HepG2 (cell line): Measurements from ENCODE around the gene VSIG10L2. TPM values are rescaled to one million over a fixed set of nuclear protein-coding genes. Genes with fewer than 3 reads are reported as not detected.

ENCODE experiments used
- CHCHD3 ChIP-seq: sonication (generic); formaldehyde crosslinking; IDR thresholded peaks from 2 replicates; pipeline ENCODE4 v1.8.0; 2022; ENCODE audit warnings: mild to moderate bottlenecking, missing genetic modification reagents, moderate library complexity
- DMAP1 ChIP-seq: IDR thresholded peaks from 2 replicates; pipeline ENCODE4 v1.6.1; 2016
- FOXM1 ChIP-seq: sonication (generic); formaldehyde crosslinking; IDR thresholded peaks from 2 replicates; pipeline ENCODE4 v1.5.0; 2020; ENCODE audit warnings: missing genetic modification reagents
- GATA4 ChIP-seq: sonication (generic); IDR thresholded peaks from 2 replicates; pipeline ENCODE4 v1.6.1; 2016; ENCODE audit warnings: antibody characterized with exemption, low read depth, borderline replicate concordance
- MEIS2 ChIP-seq: sonication (generic); formaldehyde crosslinking; IDR thresholded peaks from 2 replicates; pipeline ENCODE4 v1.9.0; 2021; ENCODE audit warnings: mild to moderate bottlenecking, missing genetic modification reagents
- POGZ ChIP-seq: sonication (generic); formaldehyde crosslinking; IDR thresholded peaks from 2 replicates; pipeline ENCODE4 v1.4.0; 2020; ENCODE audit warnings: mild to moderate bottlenecking, missing genetic modification reagents
- PPARG ChIP-seq: conservative IDR thresholded peaks from 2 replicates; pipeline ENCODE4 v1.6.1; 2016; ENCODE audit warnings: missing biosample characterization, missing genetic modification reagents
- RFX5 ChIP-seq: IDR thresholded peaks from 2 replicates; pipeline ENCODE4 v1.6.1; 2011; ENCODE audit warnings: low read depth, low read length, improper control_type of control experiment
- RXRB ChIP-seq: IDR thresholded peaks from 2 replicates; pipeline ENCODE4 v1.6.1; 2016; ENCODE audit warnings: borderline replicate concordance, missing genetic modification reagents, missing compliant biosample characterization
- SMAD9 ChIP-seq: sonication (generic); formaldehyde crosslinking; IDR thresholded peaks from 2 replicates; pipeline ENCODE4 v1.5.1; 2020; ENCODE audit warnings: mild to moderate bottlenecking, missing genetic modification reagents
- SP140L ChIP-seq: sonication (generic); formaldehyde crosslinking; IDR thresholded peaks from 2 replicates; pipeline ENCODE4 v1.4.0; 2020; ENCODE audit warnings: missing genetic modification reagents, borderline replicate concordance
- ZC3H4 ChIP-seq: sonication (generic); formaldehyde crosslinking; IDR thresholded peaks from 2 replicates; pipeline ENCODE4 v1.4.0; 2020; ENCODE audit warnings: missing genetic modification reagents, borderline replicate concordance
- ZEB1 ChIP-seq: IDR thresholded peaks from 2 replicates; pipeline ENCODE4 v1.6.1; 2012; ENCODE audit warnings: mild to moderate bottlenecking, low read depth, inconsistent platforms; ENCODE audit not compliant: insufficient replicate concordance
- ZNF24 ChIP-seq: fragments of 450-650 bp; IDR thresholded peaks from 2 replicates; pipeline ENCODE4 v1.6.1; 2017; ENCODE audit warnings: antibody characterized with exemption, mild to moderate bottlenecking
- ZNF296 ChIP-seq: sonication (generic); formaldehyde crosslinking; conservative IDR thresholded peaks from 2 replicates; pipeline ENCODE4 v1.5.0; 2020; ENCODE audit warnings: mild to moderate bottlenecking, missing genetic modification reagents
- ZNF546 ChIP-seq: sonication (generic); formaldehyde crosslinking; conservative IDR thresholded peaks from 2 replicates; pipeline ENCODE4 v1.8.1; 2023; ENCODE audit warnings: mild to moderate bottlenecking, missing genetic modification reagents
- ZNF567 ChIP-seq: sonication (generic); formaldehyde crosslinking; IDR thresholded peaks from 2 replicates; pipeline ENCODE4 v1.8.1; 2023; ENCODE audit warnings: mild to moderate bottlenecking, missing genetic modification reagents, borderline replicate concordance
- polyA plus RNA-seq, 8 experiments: library from polyadenylated mRNA; depleted of rRNA in 3 of 8; stranded (reverse) in 7 of 8; unstranded in 1 of 8; fragments of >200 nt; fragmentation: Illumina TruSeq in 4 of 8; extraction: Trizol in 4 of 8; gene quantifications; 2 replicates each; pipeline versions ENCODE4 v1.2.1 to v1.2.3, GENCODE V29; 2011 to 2016; ENCODE audit warnings: low read depth in 4 of 8, missing spikeins in 1 of 8, mixed read lengths in 1 of 8; ENCODE audit not compliant: insufficient read depth in 1 of 8
- total RNA-seq, 5 experiments: library from RNA; depleted of rRNA; stranded (reverse); fragments of >200 nt; fragmentation: Illumina TruSeq; extraction: Trizol; gene quantifications; 2 replicates each; pipeline ENCODE4 v1.2.3, GENCODE V29; 2016; ENCODE audit warnings: low read depth in 1 of 5
- TF ChIP-seq, protein P1 (sequence below): sonication (generic); IDR thresholded peaks from 2 replicates; pipeline ENCODE4 v1.6.1; 2016; ENCODE audit warnings: low read depth, borderline replicate concordance
- TF ChIP-seq, protein P2 (sequence below): IDR thresholded peaks from 2 replicates; pipeline ENCODE4 v1.6.1; 2016; ENCODE audit warnings: low read depth, borderline replicate concordance
- TF ChIP-seq, protein P3 (sequence below): sonication (generic); formaldehyde crosslinking; IDR thresholded peaks from 2 replicates; pipeline ENCODE4 v1.4.0; 2020; ENCODE audit warnings: mild to moderate bottlenecking, missing genetic modification reagents
- TF ChIP-seq, protein P4 (sequence below): IDR thresholded peaks from 2 replicates; pipeline ENCODE4 v1.6.1; 2016; ENCODE audit warnings: missing compliant biosample characterization, missing genetic modification reagents, borderline replicate concordance
- TF ChIP-seq, protein P5 (sequence below): sonication (generic); formaldehyde crosslinking; IDR thresholded peaks from 2 replicates; pipeline ENCODE4 v1.8.1; 2023; ENCODE audit warnings: mild to moderate bottlenecking, missing genetic modification reagents, borderline replicate concordance
- TF ChIP-seq, protein P6 (sequence below): sonication (generic); formaldehyde crosslinking; IDR thresholded peaks from 2 replicates; pipeline ENCODE4 v1.8.0; 2023; ENCODE audit warnings: mild to moderate bottlenecking, missing genetic modification reagents
- TF ChIP-seq, protein P7 (sequence below): sonication (generic); formaldehyde crosslinking; IDR thresholded peaks from 2 replicates; pipeline ENCODE4 v1.4.0; 2020; ENCODE audit warnings: missing genetic modification reagents

VSIG10L2 gene
- total and polyA plus RNA-seq, 2 of the 13 experiments (the other 11 are each of a cell fraction or from before 2014, with no cell fraction given) = 0.21 TPM; not detected in 1

DNA sequence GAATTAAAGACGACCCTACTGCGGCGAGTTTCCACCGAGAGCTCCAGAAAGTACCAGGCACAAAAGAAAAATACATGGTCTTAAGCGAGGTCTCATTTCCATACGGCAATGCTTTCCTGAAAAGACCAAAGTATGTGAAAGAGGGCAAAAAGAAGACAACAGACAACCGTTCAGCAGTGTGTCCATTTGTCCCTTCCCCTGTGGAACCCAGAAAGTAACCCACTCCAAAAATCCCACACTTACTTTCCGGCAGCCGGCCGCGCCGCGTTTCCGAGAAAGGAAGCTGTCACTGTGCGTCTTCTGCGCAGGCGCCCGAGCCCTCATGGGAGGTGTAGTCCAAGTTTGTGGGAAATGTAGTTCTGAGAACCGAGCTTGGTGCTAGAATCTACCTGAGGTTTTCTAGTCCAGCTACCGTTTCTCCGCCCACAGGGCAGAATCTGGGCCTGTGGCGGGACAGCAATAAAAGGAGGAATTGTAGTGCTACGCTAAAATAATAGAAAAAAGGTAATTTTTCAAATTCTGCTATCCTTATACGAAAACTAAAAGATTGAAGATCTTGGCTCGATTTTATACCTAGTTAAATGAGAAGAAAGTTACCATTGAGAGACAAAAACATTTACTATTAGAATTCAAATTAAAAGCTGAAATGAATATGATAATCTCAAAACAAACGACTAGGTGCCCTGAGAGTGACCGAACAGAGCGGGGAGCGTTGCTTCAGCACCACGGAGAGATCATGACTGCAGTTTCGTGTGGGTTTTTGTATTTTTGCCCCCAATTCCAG lies 42.7 kb upstream of the VSIG10L2 start, which contains the start of gene PUS3 (continued):
- TF ChIP-seq ZC3H4 = no peak
- no peak for TF ChIP-seq ZNF546 (CRISPR knock-in tag)
- no peak for TF ChIP-seq GATA4
- TF ChIP-seq CHCHD3 (CRISPR knock-in tag) = no peak
- no peak for TF ChIP-seq ZNF296 (CRISPR knock-in tag)
- TF ChIP-seq, protein P1, sequence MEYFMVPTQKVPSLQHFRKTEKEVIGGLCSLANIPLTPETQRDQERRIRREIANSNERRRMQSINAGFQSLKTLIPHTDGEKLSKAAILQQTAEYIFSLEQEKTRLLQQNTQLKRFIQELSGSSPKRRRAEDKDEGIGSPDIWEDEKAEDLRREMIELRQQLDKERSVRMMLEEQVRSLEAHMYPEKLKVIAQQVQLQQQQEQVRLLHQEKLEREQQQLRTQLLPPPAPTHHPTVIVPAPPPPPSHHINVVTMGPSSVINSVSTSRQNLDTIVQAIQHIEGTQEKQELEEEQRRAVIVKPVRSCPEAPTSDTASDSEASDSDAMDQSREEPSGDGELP = 0 out of 2 replicates have a peak, but pooled peaks have one; percentile 8
- TF ChIP-seq, protein P2, sequence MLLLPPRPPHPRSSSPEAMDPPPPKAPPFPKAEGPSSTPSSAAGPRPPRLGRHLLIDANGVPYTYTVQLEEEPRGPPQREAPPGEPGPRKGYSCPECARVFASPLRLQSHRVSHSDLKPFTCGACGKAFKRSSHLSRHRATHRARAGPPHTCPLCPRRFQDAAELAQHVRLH (CRISPR knock-in tag) = no peak; the same call in 1 of the 2 replicates
- TF ChIP-seq MEIS2 (CRISPR knock-in tag) = peak; percentile 70; the same call in 1 of the 2 replicates
- TF ChIP-seq, protein P3, sequence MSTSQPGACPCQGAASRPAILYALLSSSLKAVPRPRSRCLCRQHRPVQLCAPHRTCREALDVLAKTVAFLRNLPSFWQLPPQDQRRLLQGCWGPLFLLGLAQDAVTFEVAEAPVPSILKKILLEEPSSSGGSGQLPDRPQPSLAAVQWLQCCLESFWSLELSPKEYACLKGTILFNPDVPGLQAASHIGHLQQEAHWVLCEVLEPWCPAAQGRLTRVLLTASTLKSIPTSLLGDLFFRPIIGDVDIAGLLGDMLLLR = no peak
- no peak for TF ChIP-seq RFX5
- no peak; the same call in 1 of the 2 replicates for TF ChIP-seq DMAP1 (CRISPR knock-in tag)
- TF ChIP-seq, protein P4, sequence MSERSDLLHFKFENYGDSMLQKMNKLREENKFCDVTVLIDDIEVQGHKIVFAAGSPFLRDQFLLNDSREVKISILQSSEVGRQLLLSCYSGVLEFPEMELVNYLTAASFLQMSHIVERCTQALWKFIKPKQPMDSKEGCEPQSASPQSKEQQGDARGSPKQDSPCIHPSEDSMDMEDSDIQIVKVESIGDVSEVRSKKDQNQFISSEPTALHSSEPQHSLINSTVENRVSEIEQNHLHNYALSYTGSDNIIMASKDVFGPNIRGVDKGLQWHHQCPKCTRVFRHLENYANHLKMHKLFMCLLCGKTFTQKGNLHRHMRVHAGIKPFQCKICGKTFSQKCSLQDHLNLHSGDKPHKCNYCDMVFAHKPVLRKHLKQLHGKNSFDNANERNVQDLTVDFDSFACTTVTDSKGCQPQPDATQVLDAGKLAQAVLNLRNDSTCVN (CRISPR knock-in tag) = no peak; the same call in 1 of the 2 replicates
- TF ChIP-seq PPARG = 0 out of 2 replicates have a peak, but pooled peaks have one; percentile 9
- no peak; the same call in 1 of the 2 replicates for TF ChIP-seq SMAD9 (CRISPR knock-in tag)
- peak; percentile 28; the same call in 1 of the 2 replicates for TF ChIP-seq POGZ
- no peak for TF ChIP-seq FOXM1
- TF ChIP-seq ZNF24 = no peak
- no peak; the same call in 1 of the 2 replicates for TF ChIP-seq SP140L (CRISPR knock-in tag)
- TF ChIP-seq RXRB (CRISPR knock-in tag) = 0 out of 2 replicates have a peak, but pooled peaks have one; percentile 5
- TF ChIP-seq, protein P5, sequence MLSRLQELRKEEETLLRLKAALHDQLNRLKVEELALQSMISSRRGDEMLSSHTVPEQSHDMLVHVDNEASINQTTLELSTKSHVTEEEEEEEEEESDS (CRISPR knock-in tag) = no peak
- TF ChIP-seq, protein P6, sequence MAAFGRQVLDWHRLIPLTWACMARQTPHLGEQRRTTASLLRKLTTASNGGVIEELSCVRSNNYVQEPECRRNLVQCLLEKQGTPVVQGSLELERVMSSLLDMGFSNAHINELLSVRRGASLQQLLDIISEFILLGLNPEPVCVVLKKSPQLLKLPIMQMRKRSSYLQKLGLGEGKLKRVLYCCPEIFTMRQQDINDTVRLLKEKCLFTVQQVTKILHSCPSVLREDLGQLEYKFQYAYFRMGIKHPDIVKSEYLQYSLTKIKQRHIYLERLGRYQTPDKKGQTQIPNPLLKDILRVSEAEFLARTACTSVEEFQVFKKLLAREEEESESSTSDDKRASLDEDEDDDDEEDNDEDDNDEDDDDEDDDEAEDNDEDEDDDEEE (CRISPR knock-in tag) = no peak
- no peak for TF ChIP-seq ZEB1
- TF ChIP-seq, protein P7, sequence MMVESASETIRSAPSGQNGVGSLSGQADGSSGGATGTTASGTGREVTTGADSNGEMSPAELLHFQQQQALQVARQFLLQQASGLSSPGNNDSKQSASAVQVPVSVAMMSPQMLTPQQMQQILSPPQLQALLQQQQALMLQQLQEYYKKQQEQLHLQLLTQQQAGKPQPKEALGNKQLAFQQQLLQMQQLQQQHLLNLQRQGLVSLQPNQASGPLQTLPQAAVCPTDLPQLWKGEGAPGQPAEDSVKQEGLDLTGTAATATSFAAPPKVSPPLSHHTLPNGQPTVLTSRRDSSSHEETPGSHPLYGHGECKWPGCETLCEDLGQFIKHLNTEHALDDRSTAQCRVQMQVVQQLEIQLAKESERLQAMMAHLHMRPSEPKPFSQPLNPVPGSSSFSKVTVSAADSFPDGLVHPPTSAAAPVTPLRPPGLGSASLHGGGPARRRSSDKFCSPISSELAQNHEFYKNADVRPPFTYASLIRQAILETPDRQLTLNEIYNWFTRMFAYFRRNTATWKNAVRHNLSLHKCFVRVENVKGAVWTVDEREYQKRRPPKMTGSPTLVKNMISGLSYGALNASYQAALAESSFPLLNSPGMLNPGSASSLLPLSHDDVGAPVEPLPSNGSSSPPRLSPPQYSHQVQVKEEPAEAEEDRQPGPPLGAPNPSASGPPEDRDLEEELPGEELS = no peak
- no peak for TF ChIP-seq ZNF567 (CRISPR knock-in tag)
